A549 (cell line): Measurements from ENCODE around the gene VAT1L.

Experiments
- FOSL2 ChIP-seq, 2 experiments: fragments of 450-650 bp in 1 of 2; fragments of >200 bp in 1 of 2; sonication (Bioruptor Twin) in 1 of 2; formaldehyde crosslinking; IDR thresholded peaks; 2 replicates each; pipeline versions ENCODE4 v1.5.0 to v1.6.1; 2016 to 2020; ENCODE audit warnings: mild to moderate bottlenecking in 1 of 2, moderate library complexity in 1 of 2
- MYC ChIP-seq: IDR thresholded peaks from 2 replicates; pipeline ENCODE4 v1.6.1; 2012; ENCODE audit warnings: mild to moderate bottlenecking, inconsistent platforms, low read length, improper control_type of control experiment, borderline replicate concordance
- POLR2A ChIP-seq: IDR thresholded peaks from 2 replicates; pipeline ENCODE4 v1.6.1; 2012; ENCODE audit warnings: mild to moderate bottlenecking, low read length
- RAD21 ChIP-seq, 2 experiments: fragments of >200 bp in 1 of 2; sonication (Bioruptor Twin) in 1 of 2; formaldehyde crosslinking in 1 of 2; IDR thresholded peaks in 1 of 2; conservative IDR thresholded peaks in 1 of 2; 2 replicates in 1 of 2; 3 replicates in 1 of 2; pipeline ENCODE4 v1.6.1; 2012 to 2018; ENCODE audit warnings: inconsistent platforms in 1 of 2
- TF ChIP-seq, protein P1 (sequence below): IDR thresholded peaks from 2 replicates; pipeline ENCODE4 v1.6.1; 2012
- TF ChIP-seq, protein P2 (sequence below): fragments of >200 bp; sonication (Bioruptor Twin); formaldehyde crosslinking; IDR thresholded peaks from 3 replicates; pipeline ENCODE4 v1.5.1; 2016
- TF ChIP-seq, protein P3 (sequence below): fragments of 450-650 bp; IDR thresholded peaks from 2 replicates; pipeline ENCODE4 v1.6.1; 2014; ENCODE audit warnings: antibody characterized with exemption
- TF ChIP-seq, protein P4 (sequence below): fragments of 250-450 bp; sonication (Bioruptor Pico); IDR thresholded peaks from 2 replicates; pipeline ENCODE4 v1.5.0; 2020; ENCODE audit warnings: low read depth, mild to moderate bottlenecking, moderate library complexity

DNA sequence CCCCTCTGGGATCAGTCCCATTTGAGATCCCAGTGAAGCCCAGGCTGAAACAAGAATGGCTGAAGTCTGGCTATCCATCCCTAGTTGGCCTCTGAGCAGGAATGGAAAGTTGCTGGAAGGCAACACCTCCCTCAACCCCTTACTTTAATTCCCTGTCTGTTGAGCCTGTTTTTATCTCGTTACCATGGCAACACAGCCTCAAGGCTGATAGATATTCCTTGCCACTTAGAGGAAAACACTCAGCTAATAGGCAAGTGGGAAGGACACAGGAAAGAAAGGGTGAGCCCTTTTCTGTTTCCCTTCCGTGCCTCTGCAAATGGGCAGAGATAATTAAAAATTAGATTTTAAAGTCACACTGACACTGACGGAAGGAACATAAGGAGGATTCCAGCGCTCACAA is 158.5 kb downstream of the VAT1L start:
- TF ChIP-seq, protein P1, sequence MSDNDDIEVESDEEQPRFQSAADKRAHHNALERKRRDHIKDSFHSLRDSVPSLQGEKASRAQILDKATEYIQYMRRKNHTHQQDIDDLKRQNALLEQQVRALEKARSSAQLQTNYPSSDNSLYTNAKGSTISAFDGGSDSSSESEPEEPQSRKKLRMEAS: no peak
- TF ChIP-seq MYC (no peak), POLR2A (no peak), RAD21 (conservative IDR thresholded peaks at IDR 0.05 in 1 of 2, IDR thresholded peaks at IDR 0.05 in 1 of 2) (no peak), FOSL2 (IDR thresholded peaks at IDR 0.05) (no peak), FOSL2 (CRISPR knock-in tag; IDR thresholded peaks at IDR 0.05) (no peak)
- TF ChIP-seq, protein P2, sequence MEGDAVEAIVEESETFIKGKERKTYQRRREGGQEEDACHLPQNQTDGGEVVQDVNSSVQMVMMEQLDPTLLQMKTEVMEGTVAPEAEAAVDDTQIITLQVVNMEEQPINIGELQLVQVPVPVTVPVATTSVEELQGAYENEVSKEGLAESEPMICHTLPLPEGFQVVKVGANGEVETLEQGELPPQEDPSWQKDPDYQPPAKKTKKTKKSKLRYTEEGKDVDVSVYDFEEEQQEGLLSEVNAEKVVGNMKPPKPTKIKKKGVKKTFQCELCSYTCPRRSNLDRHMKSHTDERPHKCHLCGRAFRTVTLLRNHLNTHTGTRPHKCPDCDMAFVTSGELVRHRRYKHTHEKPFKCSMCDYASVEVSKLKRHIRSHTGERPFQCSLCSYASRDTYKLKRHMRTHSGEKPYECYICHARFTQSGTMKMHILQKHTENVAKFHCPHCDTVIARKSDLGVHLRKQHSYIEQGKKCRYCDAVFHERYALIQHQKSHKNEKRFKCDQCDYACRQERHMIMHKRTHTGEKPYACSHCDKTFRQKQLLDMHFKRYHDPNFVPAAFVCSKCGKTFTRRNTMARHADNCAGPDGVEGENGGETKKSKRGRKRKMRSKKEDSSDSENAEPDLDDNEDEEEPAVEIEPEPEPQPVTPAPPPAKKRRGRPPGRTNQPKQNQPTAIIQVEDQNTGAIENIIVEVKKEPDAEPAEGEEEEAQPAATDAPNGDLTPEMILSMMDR: no peak
- TF ChIP-seq, protein P3, sequence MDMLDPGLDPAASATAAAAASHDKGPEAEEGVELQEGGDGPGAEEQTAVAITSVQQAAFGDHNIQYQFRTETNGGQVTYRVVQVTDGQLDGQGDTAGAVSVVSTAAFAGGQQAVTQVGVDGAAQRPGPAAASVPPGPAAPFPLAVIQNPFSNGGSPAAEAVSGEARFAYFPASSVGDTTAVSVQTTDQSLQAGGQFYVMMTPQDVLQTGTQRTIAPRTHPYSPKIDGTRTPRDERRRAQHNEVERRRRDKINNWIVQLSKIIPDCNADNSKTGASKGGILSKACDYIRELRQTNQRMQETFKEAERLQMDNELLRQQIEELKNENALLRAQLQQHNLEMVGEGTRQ: no peak
- TF ChIP-seq, protein P4, sequence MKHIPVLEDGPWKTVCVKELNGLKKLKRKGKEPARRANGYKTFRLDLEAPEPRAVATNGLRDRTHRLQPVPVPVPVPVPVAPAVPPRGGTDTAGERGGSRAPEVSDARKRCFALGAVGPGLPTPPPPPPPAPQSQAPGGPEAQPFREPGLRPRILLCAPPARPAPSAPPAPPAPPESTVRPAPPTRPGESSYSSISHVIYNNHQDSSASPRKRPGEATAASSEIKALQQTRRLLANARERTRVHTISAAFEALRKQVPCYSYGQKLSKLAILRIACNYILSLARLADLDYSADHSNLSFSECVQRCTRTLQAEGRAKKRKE: no peak
